ENCODE data around the gene EMC10.
A peak's percentile ranks its signal among the peaks of the same experiment; 100 is the strongest.

Gene EMC10

DNA sequence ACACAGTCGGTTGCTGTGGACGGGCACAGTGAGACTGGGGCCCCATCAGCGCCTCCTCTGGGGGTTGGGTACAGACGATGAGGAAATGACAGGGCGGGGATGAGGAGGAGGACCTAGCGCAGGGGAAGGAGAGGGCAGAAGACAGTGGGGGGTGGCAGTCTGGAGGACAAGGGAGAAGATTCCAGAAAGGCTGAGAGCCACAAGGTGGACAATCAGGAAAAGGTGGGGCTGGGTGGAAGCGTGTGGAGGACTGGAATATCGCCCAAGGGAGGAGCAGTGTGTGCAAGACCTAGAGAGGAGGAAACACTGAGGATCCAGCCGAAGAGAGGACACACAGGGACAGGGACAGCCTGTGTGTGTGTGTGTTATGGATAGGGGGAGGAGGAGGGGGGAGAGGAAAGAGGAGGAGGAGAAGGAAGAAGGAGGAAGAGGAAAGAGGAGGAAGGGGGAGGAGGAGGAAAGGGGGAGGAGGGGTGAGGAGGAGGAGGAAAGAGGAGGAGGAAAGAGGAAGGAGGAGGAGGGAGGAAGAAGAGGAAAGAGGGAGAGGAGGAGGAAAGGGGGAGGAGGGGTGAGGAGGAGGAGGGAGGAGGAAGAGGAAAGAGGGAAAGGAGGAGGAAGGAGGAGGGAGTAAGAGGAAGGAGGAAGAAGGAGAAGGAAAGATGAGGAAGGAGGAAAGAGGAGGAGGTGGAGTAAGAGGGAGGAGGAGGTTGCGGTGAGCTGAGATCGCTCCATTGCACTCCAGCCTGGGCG is 16.2 kb downstream of the EMC10 start:
- DNase-seq (ENCODE audit: low read depth) = peak; percentile 11
- TF ChIP-seq, protein P1, sequence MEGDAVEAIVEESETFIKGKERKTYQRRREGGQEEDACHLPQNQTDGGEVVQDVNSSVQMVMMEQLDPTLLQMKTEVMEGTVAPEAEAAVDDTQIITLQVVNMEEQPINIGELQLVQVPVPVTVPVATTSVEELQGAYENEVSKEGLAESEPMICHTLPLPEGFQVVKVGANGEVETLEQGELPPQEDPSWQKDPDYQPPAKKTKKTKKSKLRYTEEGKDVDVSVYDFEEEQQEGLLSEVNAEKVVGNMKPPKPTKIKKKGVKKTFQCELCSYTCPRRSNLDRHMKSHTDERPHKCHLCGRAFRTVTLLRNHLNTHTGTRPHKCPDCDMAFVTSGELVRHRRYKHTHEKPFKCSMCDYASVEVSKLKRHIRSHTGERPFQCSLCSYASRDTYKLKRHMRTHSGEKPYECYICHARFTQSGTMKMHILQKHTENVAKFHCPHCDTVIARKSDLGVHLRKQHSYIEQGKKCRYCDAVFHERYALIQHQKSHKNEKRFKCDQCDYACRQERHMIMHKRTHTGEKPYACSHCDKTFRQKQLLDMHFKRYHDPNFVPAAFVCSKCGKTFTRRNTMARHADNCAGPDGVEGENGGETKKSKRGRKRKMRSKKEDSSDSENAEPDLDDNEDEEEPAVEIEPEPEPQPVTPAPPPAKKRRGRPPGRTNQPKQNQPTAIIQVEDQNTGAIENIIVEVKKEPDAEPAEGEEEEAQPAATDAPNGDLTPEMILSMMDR (IDR thresholded peaks at IDR 0.05; ENCODE audit: control insufficient read depth, extremely low read depth, insufficient read depth) = no peak

DNA sequence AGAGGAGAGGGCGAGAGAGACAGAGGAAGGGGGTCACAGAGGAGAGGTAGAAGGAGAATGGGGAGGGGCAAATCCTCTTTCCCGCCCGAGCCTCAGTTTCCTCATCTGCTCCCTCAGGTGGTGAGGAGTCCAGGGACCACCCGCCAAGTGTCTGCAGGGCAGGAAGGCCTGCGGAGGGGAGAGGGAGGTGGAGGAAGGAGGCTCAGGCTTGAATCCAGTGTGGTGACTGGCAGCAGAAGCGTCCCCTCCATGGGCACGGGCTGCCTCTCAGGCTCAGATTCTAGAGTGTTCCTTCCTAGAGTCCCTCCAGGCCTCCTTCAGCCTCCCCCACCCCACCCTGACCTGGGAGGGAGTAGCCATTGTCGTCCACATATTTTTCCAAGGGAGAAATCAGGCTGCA is 16.9 kb downstream of the EMC10 start:
- TF ChIP-seq, protein P1 (IDR thresholded peaks at IDR 0.05; ENCODE audit: control insufficient read depth, extremely low read depth, insufficient read depth) = no peak
- H3K4me3 ChIP-seq (ENCODE audit: low read depth, low read length) = no peak overlapping the region
- no peak for DNase-seq (ENCODE audit: low read depth)

More for the DNA sequence above, 16.2 kb downstream of the EMC10 start:
- H3K4me3 ChIP-seq (ENCODE audit: low read depth, low read length) = no peak overlapping the region

DNA sequence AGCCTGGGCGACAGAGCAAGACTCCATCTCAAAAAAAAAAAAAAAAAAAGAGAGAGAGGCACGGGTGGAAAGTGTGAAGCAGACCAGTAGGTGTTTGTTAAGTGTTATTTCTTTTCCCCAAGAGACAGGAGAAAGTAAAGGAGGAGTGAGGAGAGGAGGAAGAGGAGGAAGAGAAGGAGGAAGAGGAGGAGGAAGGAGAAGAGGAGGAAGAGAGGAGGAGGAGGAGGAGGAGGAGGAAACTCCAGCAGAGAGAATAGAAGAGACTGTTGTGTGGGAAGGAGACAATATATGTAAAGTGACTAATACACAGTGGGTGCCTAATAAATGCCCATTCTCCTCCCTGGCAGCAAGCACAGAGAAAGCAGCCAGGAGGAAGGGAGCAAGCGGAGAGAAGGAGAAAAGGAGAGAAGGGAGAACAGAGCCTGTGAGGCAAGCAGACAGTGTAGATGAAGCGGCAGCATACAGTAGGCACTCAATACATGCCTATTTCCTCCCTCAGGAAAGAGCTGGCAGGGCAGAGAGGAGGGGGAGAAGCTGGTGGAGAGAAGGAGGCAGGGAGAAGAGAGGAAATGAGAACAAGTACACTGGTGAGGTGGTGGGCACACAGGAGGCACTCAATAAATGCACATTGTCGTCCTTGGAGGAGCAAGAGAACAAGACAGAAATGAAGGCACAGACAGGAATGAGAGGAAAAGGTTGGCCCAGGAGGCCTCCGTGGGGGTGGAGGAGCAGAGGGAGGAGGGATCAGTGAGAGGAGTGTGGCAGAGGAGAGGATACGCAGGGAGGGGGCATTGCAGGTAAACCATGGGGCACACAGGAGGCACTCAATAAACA is 18.1 kb downstream of the EMC10 start:
- H3K4me3 ChIP-seq (ENCODE audit: low read depth, low read length) = no peak overlapping the region
- TF ChIP-seq, protein P1 (IDR thresholded peaks at IDR 0.05; ENCODE audit: control insufficient read depth, extremely low read depth, insufficient read depth) = no peak
- no peak for DNase-seq (ENCODE audit: low read depth)

DNA sequence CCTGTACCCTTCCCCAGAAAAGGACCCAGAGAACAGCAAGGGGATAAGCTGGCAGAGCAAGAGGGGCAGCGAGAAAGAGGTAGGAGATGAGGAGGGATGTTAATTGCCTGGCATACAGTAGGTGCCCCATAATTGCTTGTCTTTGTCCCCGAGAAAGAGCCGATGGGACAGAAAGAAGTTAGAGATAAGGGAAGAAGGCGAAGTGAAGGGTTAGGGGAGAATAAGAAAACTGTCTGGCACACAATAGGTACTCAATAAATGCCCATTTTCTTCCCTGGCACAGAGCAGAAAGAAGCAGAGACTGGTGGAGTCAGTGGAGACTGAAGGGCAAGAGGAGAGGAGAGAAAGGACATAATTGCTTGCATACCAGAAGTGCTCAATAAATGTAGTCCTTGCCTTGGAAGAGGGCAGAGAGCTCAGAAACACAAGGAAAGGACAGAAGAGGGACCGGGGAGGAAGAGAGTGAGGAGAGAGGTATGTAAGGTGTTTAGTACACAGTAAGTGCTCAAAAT is 18.8 kb downstream of the EMC10 start:
- DNase-seq (ENCODE audit: low read depth) = no peak
- H3K4me3 ChIP-seq (ENCODE audit: low read depth, low read length) = no peak overlapping the region
- TF ChIP-seq, protein P1 (IDR thresholded peaks at IDR 0.05; ENCODE audit: control insufficient read depth, extremely low read depth, insufficient read depth) = no peak

DNA sequence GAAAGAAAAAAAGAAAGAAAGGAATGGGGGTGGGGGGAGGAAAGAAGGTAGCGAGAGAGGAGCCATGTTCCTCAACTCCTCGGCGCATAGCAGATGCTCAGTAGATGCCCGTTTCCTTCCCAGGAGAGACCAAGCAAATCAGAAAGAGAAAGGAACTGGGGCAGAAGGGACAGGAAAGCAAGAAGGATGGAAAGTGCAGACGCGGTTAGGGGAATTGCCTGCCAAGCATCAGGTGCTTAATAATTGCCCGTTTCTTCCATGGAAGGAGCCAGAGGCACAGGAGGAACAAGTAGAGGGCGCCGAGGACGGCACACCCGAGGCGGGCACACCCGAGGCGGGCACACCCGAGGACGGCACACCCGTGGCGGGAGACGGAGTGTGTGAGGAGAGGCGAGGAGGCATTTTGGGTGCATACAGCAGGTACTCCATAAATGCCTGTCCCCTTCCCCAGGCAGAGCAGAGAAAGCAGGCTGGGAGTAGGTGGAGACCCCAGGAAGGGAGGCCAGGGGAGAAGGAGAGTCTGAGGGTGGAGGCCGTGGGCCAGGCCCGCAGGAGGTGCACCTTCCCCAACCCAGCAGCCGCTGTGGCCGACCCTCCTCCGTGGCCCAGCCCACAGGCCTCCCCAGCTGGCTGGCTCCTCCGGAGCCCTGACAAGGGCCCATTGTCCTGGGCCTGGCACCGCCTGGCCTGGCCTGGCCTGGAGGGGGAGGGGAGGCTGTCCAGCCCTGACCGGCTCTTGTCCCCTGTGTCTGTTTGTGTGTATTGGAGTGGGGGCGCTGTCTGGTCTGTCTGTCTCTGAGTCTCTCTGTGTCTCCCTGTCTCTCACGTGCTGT is 20.1 kb downstream of the EMC10 start:
- H3K4me3 ChIP-seq (ENCODE audit: low read depth, low read length) = no peak overlapping the region
- TF ChIP-seq, protein P1 (IDR thresholded peaks at IDR 0.05; ENCODE audit: control insufficient read depth, extremely low read depth, insufficient read depth) = no peak
- no peak for DNase-seq (ENCODE audit: low read depth)

DNA sequence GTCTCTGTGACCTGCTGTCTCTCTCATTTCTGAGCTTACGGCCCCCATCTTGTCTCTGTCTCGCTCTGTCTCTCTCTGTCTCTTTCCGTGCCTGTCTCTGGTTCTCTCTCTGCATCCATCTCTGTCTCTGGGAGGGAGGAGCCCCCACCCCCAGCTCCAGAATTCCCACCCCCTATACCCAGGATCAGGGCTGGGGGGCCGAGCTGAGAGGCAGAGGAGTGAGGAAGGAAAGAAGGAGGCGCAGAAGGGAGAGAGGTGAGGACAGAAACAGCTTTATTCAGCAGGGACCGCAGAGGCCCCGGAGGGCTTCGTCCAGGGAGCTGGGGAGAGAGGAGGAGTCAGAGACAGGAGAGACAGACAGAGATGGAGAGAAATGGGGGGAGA is 20.7 kb downstream of the EMC10 start:
- no peak for DNase-seq (ENCODE audit: low read depth)
- TF ChIP-seq, protein P1 (IDR thresholded peaks at IDR 0.05; ENCODE audit: control insufficient read depth, extremely low read depth, insufficient read depth) = no peak
- no peak overlapping the region for H3K4me3 ChIP-seq (ENCODE audit: low read depth, low read length)
